IPS DF 6.9 (cell line): ENCODE data around the gene MAP4K2.

ENCODE experiments used
- DNase-seq: peaks from one replicate; pipeline ENCODE4 v3.0.0-alpha.2; 2013; ENCODE audit warnings: low read depth, low spot score
- H3K27ac ChIP-seq: one replicate; pipeline ENCODE4 v1.5.1; 2013; ENCODE audit warnings: low read length, control low read depth
- H3K27me3 ChIP-seq: 2 replicates; pipeline ENCODE4 v1.6.1; 2013; ENCODE audit warnings: mild to moderate bottlenecking, low read length; ENCODE audit not compliant: control insufficient read depth, insufficient read depth
- H3K36me3 ChIP-seq: 2 replicates; pipeline ENCODE4 v1.6.1; 2013; ENCODE audit warnings: low read length; ENCODE audit not compliant: control insufficient read depth, insufficient read depth
- H3K4me1 ChIP-seq: 2 replicates; pipeline ENCODE4 v1.6.1; 2013; ENCODE audit warnings: low read length; ENCODE audit not compliant: control insufficient read depth, insufficient read depth
- H3K4me3 ChIP-seq: 2 replicates; pipeline ENCODE4 v1.5.1; 2013; ENCODE audit warnings: mild to moderate bottlenecking, low read length
- H3K9me3 ChIP-seq: 2 replicates; pipeline ENCODE4 v1.6.1; 2013; ENCODE audit warnings: low read length, inconsistent platforms; ENCODE audit not compliant: control insufficient read depth, insufficient read depth
- WGBS: extraction: QIAGEN DNeasy Blood & Tissue Kit; methylation state at CpG from one replicate; pipeline ENCODE4 v1.1.7; 2013; ENCODE audit warnings: mixed read lengths, missing lambda C conversion rate; ENCODE audit not compliant: insufficient read length, insufficient coverage; 5-methylcytosine and 5-hydroxymethylcytosine counted together

The MAP4K2 gene

GRCh38 chr11:64810271-64810890 lies 7.4 kb upstream of the MAP4K2 start, which contains the start of gene MEN1:
Gene MEN1 (minus strand): TSS chr11:64810551. CDS start chr11:64810109, 442 bp downstream.
- Histone ChIP-seq H3K9me3 (no peaks in the 10 kb centered on the region), H3K27me3 (no peaks in the 10 kb centered on the region), H3K36me3 (peaks cover 8% of the 10 kb centered on the region; the same call in 1 of the 2 replicates), H3K27ac (no peak within 1 kb of the TSS), H3K4me1 (no peaks in the 10 kb centered on the region), H3K4me3 (peak within 1 kb of the TSS; percentile 90)
- DNase-seq = peak; percentile 90
- no CpG with 5 or more reads among the region's 46 CpGs for whole genome bisulfite sequencing

GRCh38 chr11:64809781-64810241 lies 6.8 kb upstream of the MAP4K2 start:
- Histone ChIP-seq H3K4me3 (peak overlapping the region; percentile 90), H3K9me3 (no peaks in the 10 kb centered on the region)

GRCh38 chr11:64805481-64805880 lies 2.5 kb upstream of the MAP4K2 start:
- no peak overlapping the region for H3K27ac ChIP-seq
- WGBS = no CpG with 5 or more reads among the region's 9 CpGs
- H3K4me1 ChIP-seq = 0 out of 2 replicates have a peak, but pooled peaks cover 2% of the 10 kb centered on the region
- no peak overlapping the region for H3K4me3 ChIP-seq
- no peak for DNase-seq
- peaks cover 10% of the 10 kb centered on the region; the same call in 1 of the 2 replicates for H3K36me3 ChIP-seq
- no peaks in the 10 kb centered on the region for H3K9me3 ChIP-seq
- no peaks in the 10 kb centered on the region for H3K27me3 ChIP-seq

More at GRCh38 chr11:64809781-64810241, 6.8 kb upstream of the MAP4K2 start:
- WGBS = no CpG with 5 or more reads among the region's 44 CpGs
- Histone ChIP-seq H3K27ac (no peak overlapping the region), H3K27me3 (no peaks in the 10 kb centered on the region), H3K4me1 (no peaks in the 10 kb centered on the region), H3K36me3 (peaks cover 10% of the 10 kb centered on the region; the same call in 1 of the 2 replicates)
- DNase-seq = no peak

GRCh38 chr11:64804346-64805210 lies 1.6 kb upstream of the MAP4K2 start:
- H3K4me1 ChIP-seq = 0 out of 2 replicates have a peak, but pooled peaks cover 2% of the 10 kb centered on the region
- H3K36me3 ChIP-seq = peaks cover 12% of the 10 kb centered on the region; the same call in 1 of the 2 replicates
- H3K27me3 ChIP-seq = no peaks in the 10 kb centered on the region
- H3K4me3 ChIP-seq = no peak overlapping the region
- WGBS = no CpG with 5 or more reads among the region's 41 CpGs
- no peak overlapping the region for H3K27ac ChIP-seq
- H3K9me3 ChIP-seq = no peaks in the 10 kb centered on the region
- no peak for DNase-seq

- Histone ChIP-seq H3K27ac (no peak overlapping the region), H3K4me3 (peak overlapping the region; percentile 1; the same call in 1 of the 2 replicates), H3K27me3 (no peaks in the 10 kb centered on the region), H3K4me1 (0 out of 2 replicates have a peak, but pooled peaks cover 2% of the 10 kb centered on the region), H3K9me3 (no peaks in the 10 kb centered on the region), H3K36me3 (peaks cover 14% of the 10 kb centered on the region; the same call in 1 of the 2 replicates)
- WGBS = no CpG with 5 or more reads among the region's 15 CpGs
- no peak for DNase-seq
Measured at GRCh38 chr11:64803846-64804345, 882 bp upstream of the MAP4K2 start.

GRCh38 chr11:64802370-64803157 lies 450 bp downstream of the MAP4K2 start:
- no peaks in the 10 kb centered on the region for H3K9me3 ChIP-seq
- H3K27ac ChIP-seq = no peak overlapping the region
- H3K36me3 ChIP-seq = peaks cover 14% of the 10 kb centered on the region; the same call in 1 of the 2 replicates
- 0 out of 2 replicates have a peak, but pooled peaks cover 2% of the 10 kb centered on the region for H3K4me1 ChIP-seq
- peak overlapping the region; percentile 74; the same call in 1 of the 2 replicates for H3K4me3 ChIP-seq
- no CpG with 5 or more reads among the region's 54 CpGs for WGBS
- DNase-seq = no peak
- H3K27me3 ChIP-seq = no peaks in the 10 kb centered on the region

GRCh38 chr11:64801561-64802369 lies 1.2 kb downstream of the MAP4K2 start:
- Histone ChIP-seq H3K4me1 (0 out of 2 replicates have a peak, but pooled peaks cover 2% of the 10 kb centered on the region), H3K4me3 (no peak overlapping the region), H3K36me3 (peaks cover 11% of the 10 kb centered on the region; the same call in 1 of the 2 replicates), H3K27me3 (no peaks in the 10 kb centered on the region), H3K9me3 (no peaks in the 10 kb centered on the region), H3K27ac (no peak overlapping the region)
- no peak for DNase-seq
- no CpG with 5 or more reads among the region's 13 CpGs for WGBS

GRCh38 chr11:64801158-64801464 lies 1.9 kb downstream of the MAP4K2 start:
- Histone ChIP-seq H3K4me1 (0 out of 2 replicates have a peak, but pooled peaks cover 2% of the 10 kb centered on the region), H3K27me3 (no peaks in the 10 kb centered on the region), H3K27ac (no peak overlapping the region), H3K4me3 (no peak overlapping the region), H3K9me3 (no peaks in the 10 kb centered on the region), H3K36me3 (peaks cover 12% of the 10 kb centered on the region; the same call in 1 of the 2 replicates)
- WGBS = no CpG with 5 or more reads among the region's 9 CpGs
- DNase-seq = no peak
